Hematopoietic multipotent progenitor cell treated with erythropoietin and hydrocortisone succinate and interleukin-3 and kit ligand, for 15 days (in vitro differentiated cells): ENCODE data around the gene BMAL1.

Experiments
- DNase-seq: peaks from one replicate; pipeline ENCODE4 v3.0.0-alpha.2; 2015; ENCODE audit warnings: low spot score

The BMAL1 gene

GRCh38 chr11:13317293-13318080, 39.9 kb downstream of the BMAL1 start:
- no peak for DNase-seq

DNA sequence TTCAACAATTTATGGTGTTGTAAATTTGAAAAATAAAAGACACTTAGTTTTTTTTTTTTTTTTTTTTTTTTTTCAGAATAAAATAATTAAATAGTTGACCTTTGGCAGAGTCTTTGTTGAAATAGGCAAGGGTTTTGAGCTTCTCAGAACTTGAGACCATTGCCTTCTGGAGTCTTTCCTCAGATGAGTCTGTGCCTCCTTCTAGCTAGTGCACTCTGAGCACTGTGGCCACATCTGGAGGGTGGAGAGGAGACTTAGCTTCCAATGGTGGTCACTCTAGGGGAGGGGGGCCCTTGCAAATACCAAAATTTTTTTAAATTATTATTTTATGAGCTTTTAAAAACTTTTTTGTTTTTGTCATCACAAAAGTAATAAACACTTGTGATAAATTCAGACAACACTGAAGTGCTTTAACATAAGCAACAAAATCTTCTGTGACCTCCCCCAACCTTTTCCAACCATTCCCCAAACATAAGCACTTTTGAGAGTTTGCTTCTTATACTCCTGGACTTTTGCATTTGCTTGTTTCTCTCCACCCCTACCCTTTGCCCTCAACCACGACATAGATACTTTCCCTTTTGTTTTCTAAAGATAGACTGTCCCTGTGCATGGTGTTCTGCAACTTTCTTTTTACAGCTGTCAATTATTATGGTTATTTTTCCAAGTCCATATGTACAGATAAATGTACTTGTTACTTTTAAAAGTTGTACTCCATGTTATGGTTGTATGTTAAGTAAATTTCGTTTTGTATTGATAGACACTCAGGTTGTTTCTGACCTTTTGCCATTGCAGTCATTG, 41.1 kb downstream of the BMAL1 start:
- DNase-seq: no peak

DNA sequence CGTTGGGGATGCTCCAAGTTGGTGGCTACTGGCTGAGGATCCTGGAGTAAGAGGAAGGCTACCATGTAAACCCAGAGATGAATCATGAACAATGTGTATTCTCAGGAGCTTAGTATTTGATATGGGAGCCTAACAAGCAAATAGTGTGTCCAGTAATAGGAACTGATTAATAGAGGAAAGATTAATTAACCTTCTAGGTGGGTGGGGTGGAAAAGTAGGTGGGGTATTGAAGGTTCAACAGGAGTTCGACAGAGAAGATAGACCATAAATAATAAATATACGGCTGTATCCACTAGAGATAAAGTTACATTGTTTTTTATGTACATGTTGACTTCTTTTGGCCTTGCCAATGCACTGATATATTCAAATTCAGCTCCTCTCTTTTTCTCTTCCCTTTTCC, 43.1 kb downstream of the BMAL1 start:
- no peak for DNase-seq

DNA sequence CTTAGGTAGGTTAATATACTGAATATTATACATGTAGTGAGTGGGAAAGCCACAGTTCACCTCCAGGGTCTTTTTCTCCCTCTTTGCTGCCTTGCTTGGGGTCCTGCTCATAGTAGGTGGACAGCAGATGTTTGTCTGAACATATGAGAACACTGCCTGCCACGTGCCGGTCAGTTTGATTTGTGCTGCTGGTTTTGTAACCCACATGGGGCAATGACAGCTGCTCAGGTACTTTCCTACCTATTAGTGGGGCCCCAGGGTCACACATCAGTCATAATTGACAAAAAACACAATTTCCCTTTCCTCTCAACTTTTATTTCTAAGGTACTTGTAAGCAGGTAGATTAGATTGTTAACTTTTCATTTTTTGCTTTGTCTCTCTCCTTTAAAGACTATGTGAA, 43.8 kb downstream of the BMAL1 start:
- no peak for DNase-seq

DNA sequence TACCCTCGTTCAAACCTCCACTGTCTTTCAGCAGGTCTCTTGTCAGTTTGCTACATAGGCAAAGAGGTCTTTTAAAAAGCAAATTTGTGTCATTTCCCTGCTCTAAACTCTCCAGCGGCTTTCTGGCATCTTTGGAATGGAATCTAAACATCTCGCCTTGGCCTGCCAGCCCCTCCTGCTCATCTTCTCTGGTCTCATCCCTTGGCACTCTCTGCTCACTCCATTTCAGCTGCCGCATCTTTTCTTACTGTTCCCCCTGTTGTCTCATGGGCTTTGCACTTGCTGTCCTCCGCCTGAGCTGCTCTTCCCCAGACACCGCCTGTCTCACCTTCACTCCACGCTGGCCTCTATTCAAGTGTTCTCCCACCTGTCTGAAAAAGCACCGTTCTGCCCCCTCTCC, 46.6 kb downstream of the BMAL1 start:
- no peak for DNase-seq

DNA sequence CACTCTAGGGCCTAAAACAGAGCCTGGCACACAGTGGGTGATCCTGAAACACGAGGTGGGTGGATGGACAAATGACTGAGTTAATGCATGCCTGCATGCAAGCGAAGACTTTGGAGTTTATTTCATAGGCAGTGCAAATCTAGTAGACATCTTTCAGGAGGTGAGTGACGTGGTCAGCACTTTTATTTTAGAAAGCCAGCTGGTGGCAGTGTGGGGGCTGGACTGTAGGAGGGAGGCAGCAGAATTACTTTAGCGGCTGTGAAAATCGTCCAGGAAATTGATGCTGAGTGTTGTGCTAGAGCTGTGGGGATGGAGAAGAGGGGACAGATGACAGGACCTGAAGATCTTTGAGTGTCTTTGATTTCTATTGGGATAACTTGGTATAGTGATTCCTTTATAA, 47.1 kb downstream of the BMAL1 start:
- no peak for DNase-seq

GRCh38 chr11:13327421-13327820, 49.8 kb downstream of the BMAL1 start:
- DNase-seq: no peak

DNA sequence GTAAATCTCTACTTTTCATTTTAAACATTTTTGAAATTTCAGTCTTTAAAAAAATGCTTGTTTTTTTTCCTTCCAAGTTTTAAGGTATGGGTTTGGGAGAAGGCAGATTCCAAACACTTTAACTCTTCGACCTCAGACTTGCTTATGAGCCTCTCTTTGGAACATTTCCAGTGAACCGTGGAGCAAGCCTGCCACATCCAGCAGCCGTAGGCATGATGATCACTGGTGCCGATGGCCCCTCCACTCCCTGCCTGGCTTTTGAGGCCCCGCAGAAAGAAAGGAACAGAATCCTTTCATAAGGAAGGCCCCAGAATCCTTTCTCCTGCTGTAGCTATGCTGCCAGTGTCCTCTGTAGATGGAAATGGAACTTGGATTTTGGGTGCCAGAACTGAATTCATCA, 50.7 kb downstream of the BMAL1 start:
- no peak for DNase-seq

GRCh38 chr11:13329670-13330356, 52.2 kb downstream of the BMAL1 start:
- no peak for DNase-seq

DNA sequence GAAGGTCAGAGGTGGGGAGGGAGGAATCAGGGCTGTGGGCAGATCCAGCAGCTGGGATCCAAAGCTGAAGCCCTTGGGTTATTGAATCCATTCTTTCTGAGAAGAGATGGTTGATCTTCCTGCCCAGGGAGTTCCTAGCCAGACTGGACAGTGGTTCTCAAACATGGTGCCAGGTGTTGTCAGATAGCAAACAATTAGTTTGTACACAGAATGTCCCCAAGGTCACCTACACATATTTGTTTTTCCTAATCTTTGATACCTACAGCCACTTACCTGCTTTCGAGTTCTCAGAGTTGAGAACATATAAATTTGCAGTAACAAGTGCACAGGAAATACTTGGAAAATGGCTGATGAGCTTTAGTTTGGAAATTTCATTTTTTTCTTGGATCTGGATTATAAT, 54.5 kb downstream of the BMAL1 start:
- no peak for DNase-seq

GRCh38 chr11:13333456-13333957, 55.9 kb downstream of the BMAL1 start:
- DNase-seq: no peak

- DNase-seq: no peak
Measured at GRCh38 chr11:13334034-13334786, 56.6 kb downstream of the BMAL1 start.

- peak; percentile 42 for DNase-seq
Measured at GRCh38 chr11:13335319-13335718, 57.7 kb downstream of the BMAL1 start.

DNA sequence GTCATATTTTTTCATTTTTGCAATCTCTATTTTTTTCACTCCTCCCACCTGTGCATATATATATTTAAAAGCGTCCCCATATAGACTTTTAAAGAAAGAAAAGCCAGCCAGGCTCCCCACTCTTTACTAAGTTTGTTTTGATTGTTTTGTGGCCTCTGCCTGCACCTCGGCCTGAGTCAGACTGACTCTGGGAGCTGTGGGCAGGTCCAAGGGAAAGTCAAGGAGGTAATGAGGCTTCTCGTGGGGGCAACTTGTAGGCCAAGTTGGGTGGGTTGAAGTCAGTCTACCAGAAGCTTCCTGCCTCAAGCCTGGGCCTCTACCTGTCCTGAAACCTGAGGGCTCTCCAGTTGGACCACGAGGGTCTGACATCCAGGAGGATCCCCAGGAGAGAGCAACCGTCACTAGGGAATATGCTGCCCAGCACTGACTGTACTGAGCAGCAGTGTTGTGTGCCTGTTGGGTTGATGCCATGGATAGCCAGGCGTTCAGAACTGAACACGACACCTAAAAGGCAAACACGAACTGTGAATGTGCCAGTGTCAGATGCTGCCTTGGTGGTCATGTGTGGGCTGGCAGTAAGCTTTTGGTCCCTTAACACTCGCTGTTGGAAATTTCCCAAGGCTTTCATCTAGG, 58.8 kb downstream of the BMAL1 start:
- DNase-seq: no peak

DNA sequence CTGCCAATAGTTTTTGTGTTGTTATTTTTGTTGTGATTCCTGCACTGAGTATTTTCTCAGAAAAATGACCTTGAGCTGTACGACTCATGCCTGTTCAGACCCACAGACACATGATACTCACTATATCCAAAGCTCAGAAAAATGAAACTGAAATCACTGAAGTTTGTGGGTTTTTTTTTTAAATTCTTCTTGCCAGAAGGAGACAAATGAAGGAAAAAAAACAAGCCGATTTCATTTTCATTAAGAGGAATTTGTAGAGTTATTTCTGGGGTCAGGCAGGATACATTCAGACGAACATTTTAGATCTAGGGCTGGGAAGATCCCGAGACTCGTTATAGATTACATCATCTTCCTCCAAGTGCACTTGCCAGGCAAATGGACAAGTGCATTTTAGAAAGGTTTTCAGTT, 60.4 kb downstream of the BMAL1 start:
- DNase-seq: no peak

- DNase-seq: peak; percentile 22
Measured at GRCh38 chr11:13338427-13339069, 61.0 kb downstream of the BMAL1 start.

GRCh38 chr11:13339195-13340153, 61.9 kb downstream of the BMAL1 start:
- DNase-seq: no peak

- DNase-seq: no peak
Measured at GRCh38 chr11:13341026-13341425, 63.4 kb downstream of the BMAL1 start.

- DNase-seq: no peak
Measured at GRCh38 chr11:13343067-13343466, 65.5 kb downstream of the BMAL1 start.
